ENCODE results near the gene HMCN1. TPM values are rescaled to one million over a fixed set of nuclear protein-coding genes. Genes with fewer than 3 reads are reported as not detected.

The HMCN1 gene
- total RNA-seq, 1 experiment from 2014 or later, result 0.23 TPM

GRCh38 chr1:185864331-185864730 lies 130.1 kb downstream of the HMCN1 start:
- Histone ChIP-seq H3K36me3 (ENCODE audit: control insufficient read depth, insufficient read depth, low read length) (no peaks in the 10 kb centered on the region), H3K27me3 (ENCODE audit: control insufficient read depth, insufficient read depth, low read length) (no peaks in the 10 kb centered on the region), H3K4me3 (ENCODE audit: low read depth in 2 of 2, low read length in 2 of 2) (no peak overlapping the region), H3K9me3 (ENCODE audit: control insufficient read depth, insufficient read depth, low read depth, low read length) (no peaks in the 10 kb centered on the region), H3K4me1 (ENCODE audit: control insufficient read depth, insufficient read depth, low read length) (no peaks in the 10 kb centered on the region), H3K27ac (ENCODE audit: low read length) (no peak overlapping the region)
- ChIA-PET POLR2A (no interaction called here), CTCF (no interaction called here)
- BruUV-seq (replicated peaks), result no TSS peak
- ATAC-seq, result no peak
- intact Hi-C loops (cut with micrococcal nuclease; ENCODE audit: unreplicated experiment), result no loop called here
- in situ Hi-C loops (cut with HindIII; ENCODE audit: low pct_unique_long_range_greater_than_20kb, low sequenced_read_pairs), result no loop called here
- DNase-seq (ENCODE audit: low read depth, low spot score), result no peak
- TF ChIP-seq REST (IDR thresholded peaks at IDR 0.05; ENCODE audit: insufficient read depth in 1 of 2, low read depth in 2 of 2, low read length in 1 of 2), result no peak
- TF ChIP-seq SIN3A (IDR thresholded peaks at IDR 0.05; ENCODE audit: borderline replicate concordance, insufficient read depth, low read depth, low read length), result no peak
- TF ChIP-seq POLR2AphosphoS5 (IDR thresholded peaks at IDR 0.05; ENCODE audit: low read depth, low read length), result no peak
- TF ChIP-seq TCF7L2 (IDR thresholded peaks at IDR 0.05; ENCODE audit: low read depth, low read length), result no peak
- no peak for TF ChIP-seq CTCF (IDR thresholded peaks at IDR 0.05)

GRCh38 chr1:185864889-185865517 lies 130.8 kb downstream of the HMCN1 start:
- peak; percentile 22 for DNase-seq (ENCODE audit: low read depth, low spot score)
- ChIA-PET CTCF (no interaction called here), POLR2A (no interaction called here)
- Histone ChIP-seq H3K9me3 (ENCODE audit: control insufficient read depth, insufficient read depth, low read depth, low read length) (no peaks in the 10 kb centered on the region), H3K27me3 (ENCODE audit: control insufficient read depth, insufficient read depth, low read length) (no peaks in the 10 kb centered on the region), H3K36me3 (ENCODE audit: control insufficient read depth, insufficient read depth, low read length) (no peaks in the 10 kb centered on the region), H3K4me3 (ENCODE audit: low read depth in 2 of 2, low read length in 2 of 2) (no peak overlapping the region), H3K27ac (ENCODE audit: low read length) (no peak overlapping the region), H3K4me1 (ENCODE audit: control insufficient read depth, insufficient read depth, low read length) (no peaks in the 10 kb centered on the region)
- ATAC-seq, result no peak
- BruUV-seq (replicated peaks), result no TSS peak
- TF ChIP-seq CTCF (IDR thresholded peaks at IDR 0.05) (no peak), POLR2AphosphoS5 (IDR thresholded peaks at IDR 0.05; ENCODE audit: low read depth, low read length) (no peak), TCF7L2 (IDR thresholded peaks at IDR 0.05; ENCODE audit: low read depth, low read length) (no peak), REST (IDR thresholded peaks at IDR 0.05; ENCODE audit: insufficient read depth in 1 of 2, low read depth in 2 of 2, low read length in 1 of 2) (no peak), SIN3A (IDR thresholded peaks at IDR 0.05; ENCODE audit: borderline replicate concordance, insufficient read depth, low read depth, low read length) (no peak)
- in situ Hi-C loops (cut with HindIII; ENCODE audit: low pct_unique_long_range_greater_than_20kb, low sequenced_read_pairs), result no loop called here
- intact Hi-C loops (cut with micrococcal nuclease; ENCODE audit: unreplicated experiment), result no loop called here

Measured in Panc1 (cell line).